Colonic mucosa (tissue), 4 donors: Measurements from ENCODE around the gene SH3RF1. TPM values are rescaled to one million over a fixed set of nuclear protein-coding genes. Genes with fewer than 3 reads are reported as not detected.

Source experiments
- DNase-seq: peaks from one replicate; pipeline ENCODE4 v3.0.0-alpha.2; 2020
- H3K27ac ChIP-seq: fragments of 200-600 bp; one replicate; pipeline ENCODE4 v1.8.0; 2021
- H3K27me3 ChIP-seq: fragments of 200-600 bp; one replicate; pipeline ENCODE4 v1.8.0; 2021
- H3K36me3 ChIP-seq: fragments of 200-600 bp; one replicate; pipeline ENCODE4 v1.8.0; 2021
- H3K4me1 ChIP-seq: fragments of 200-600 bp; one replicate; pipeline ENCODE4 v1.8.0; 2021; ENCODE audit warnings: mild to moderate bottlenecking
- H3K4me3 ChIP-seq: fragments of 200-600 bp; one replicate; pipeline ENCODE4 v1.8.0; 2021
- H3K9ac ChIP-seq, 2 donors: one replicate each; pipeline ENCODE4 v1.7.0; 2013; ENCODE audit warnings: control low read depth in 2 of 2, low read depth in 2 of 2, low read length in 2 of 2
- H3K9me3 ChIP-seq: fragments of 200-600 bp; one replicate; pipeline ENCODE4 v1.8.0; 2021
- CTCF ChIP-seq: fragments of 200-600 bp; IDR thresholded peaks from one replicate; pipeline ENCODE4 v1.8.0; 2022; ENCODE audit warnings: antibody characterized with exemption, mild to moderate bottlenecking
- intact Hi-C: fragments of 100-400 bp; cut with DNase I; formaldehyde crosslinking; loops from one replicate; pipeline ENCODE4 v1.14.1; 2022
- total RNA-seq, 2 donors: library from RNA; stranded (reverse); fragmentation: NEBNext Ultra II Directional in 1 of 2; extraction: Animal tissue kit (Norgen Biotek cat#: 25700) in 1 of 2; gene quantifications; one replicate each; pipeline ENCODE4 v1.2.1, GENCODE V29; 2021
- donor health status: healthy.
- donor health status: DM: no; HTN: no; CAD: no.
- donor health status: DM: no; HTN: no; CAD: no.

SH3RF1 gene
- total RNA-seq, 2 donors from 2014 or later: 50.2 to 77.1 TPM

- Histone ChIP-seq H3K27ac (peak overlapping the region; percentile 74), H3K9ac (peak overlapping the region in 1 of 2 donors; percentile 42), H3K4me1 (peaks cover 7% of the 10 kb centered on the region), H3K4me3 (no peak overlapping the region), H3K27me3 (no peaks in the 10 kb centered on the region), H3K9me3 (no peaks in the 10 kb centered on the region), H3K36me3 (no peaks in the 10 kb centered on the region)
- DNase-seq: no peak
- TF ChIP-seq CTCF: no peak
- intact Hi-C loops: no loop called here
Observed at GRCh38 chr4:169249214-169249973, 21.4 kb downstream of the SH3RF1 start.

- DNase-seq: no peak
- no peak overlapping the region for H3K9ac ChIP-seq
- H3K27me3 ChIP-seq: no peaks in the 10 kb centered on the region
- no peak overlapping the region for H3K4me3 ChIP-seq
- peaks cover 7% of the 10 kb centered on the region for H3K4me1 ChIP-seq
- H3K36me3 ChIP-seq: no peaks in the 10 kb centered on the region
- no peak for TF ChIP-seq CTCF
- peak overlapping the region; percentile 74 for H3K27ac ChIP-seq
- H3K9me3 ChIP-seq: no peaks in the 10 kb centered on the region
- intact Hi-C loops: no loop called here
Observed at GRCh38 chr4:169248645-169249044, 22.1 kb downstream of the SH3RF1 start.

- H3K4me3 ChIP-seq: no peak overlapping the region
- no peak for TF ChIP-seq CTCF
- peaks cover 3% of the 10 kb centered on the region for H3K4me1 ChIP-seq
- H3K36me3 ChIP-seq: no peaks in the 10 kb centered on the region
- H3K9me3 ChIP-seq: no peaks in the 10 kb centered on the region
- intact Hi-C loops: no loop called here
- peak overlapping the region in 1 of 2 donors; percentile 52 for H3K9ac ChIP-seq
- no peaks in the 10 kb centered on the region for H3K27me3 ChIP-seq
- H3K27ac ChIP-seq: no peak overlapping the region
- DNase-seq: no peak
Observed at GRCh38 chr4:169246957-169247396, 23.8 kb downstream of the SH3RF1 start.

- Histone ChIP-seq H3K4me3 (no peak overlapping the region), H3K9ac (no peak overlapping the region), H3K27ac (no peak overlapping the region), H3K4me1 (peaks cover 3% of the 10 kb centered on the region), H3K9me3 (no peaks in the 10 kb centered on the region), H3K36me3 (no peaks in the 10 kb centered on the region), H3K27me3 (no peaks in the 10 kb centered on the region)
- TF ChIP-seq CTCF: no peak
- DNase-seq: no peak
- intact Hi-C loops: no loop called here
Observed at GRCh38 chr4:169246279-169246678, 24.5 kb downstream of the SH3RF1 start.

GRCh38 chr4:169245061-169245460 lies 25.7 kb downstream of the SH3RF1 start:
- no peak for DNase-seq
- Histone ChIP-seq H3K27ac (no peak overlapping the region), H3K27me3 (no peaks in the 10 kb centered on the region), H3K9ac (no peak overlapping the region), H3K36me3 (no peaks in the 10 kb centered on the region), H3K4me3 (no peak overlapping the region), H3K4me1 (peaks cover 3% of the 10 kb centered on the region), H3K9me3 (no peaks in the 10 kb centered on the region)
- no peak for TF ChIP-seq CTCF
- intact Hi-C loops: no loop called here
